Ishikawa (cell line): ENCODE measurements around the gene ITGA11.

Experiments used
- TAF1 ChIP-seq: IDR thresholded peaks from 2 replicates; pipeline ENCODE4 v1.6.1; 2012; ENCODE audit warnings: low read depth, mild to moderate bottlenecking
- TF ChIP-seq, protein P1 (sequence below): IDR thresholded peaks from 2 replicates; pipeline ENCODE4 v1.6.1; 2012; ENCODE audit warnings: low read depth, mild to moderate bottlenecking

GRCh38 chr15:68256675-68257450, 175.1 kb downstream of the ITGA11 start:
- no peak for TF ChIP-seq TAF1
- TF ChIP-seq, protein P1, sequence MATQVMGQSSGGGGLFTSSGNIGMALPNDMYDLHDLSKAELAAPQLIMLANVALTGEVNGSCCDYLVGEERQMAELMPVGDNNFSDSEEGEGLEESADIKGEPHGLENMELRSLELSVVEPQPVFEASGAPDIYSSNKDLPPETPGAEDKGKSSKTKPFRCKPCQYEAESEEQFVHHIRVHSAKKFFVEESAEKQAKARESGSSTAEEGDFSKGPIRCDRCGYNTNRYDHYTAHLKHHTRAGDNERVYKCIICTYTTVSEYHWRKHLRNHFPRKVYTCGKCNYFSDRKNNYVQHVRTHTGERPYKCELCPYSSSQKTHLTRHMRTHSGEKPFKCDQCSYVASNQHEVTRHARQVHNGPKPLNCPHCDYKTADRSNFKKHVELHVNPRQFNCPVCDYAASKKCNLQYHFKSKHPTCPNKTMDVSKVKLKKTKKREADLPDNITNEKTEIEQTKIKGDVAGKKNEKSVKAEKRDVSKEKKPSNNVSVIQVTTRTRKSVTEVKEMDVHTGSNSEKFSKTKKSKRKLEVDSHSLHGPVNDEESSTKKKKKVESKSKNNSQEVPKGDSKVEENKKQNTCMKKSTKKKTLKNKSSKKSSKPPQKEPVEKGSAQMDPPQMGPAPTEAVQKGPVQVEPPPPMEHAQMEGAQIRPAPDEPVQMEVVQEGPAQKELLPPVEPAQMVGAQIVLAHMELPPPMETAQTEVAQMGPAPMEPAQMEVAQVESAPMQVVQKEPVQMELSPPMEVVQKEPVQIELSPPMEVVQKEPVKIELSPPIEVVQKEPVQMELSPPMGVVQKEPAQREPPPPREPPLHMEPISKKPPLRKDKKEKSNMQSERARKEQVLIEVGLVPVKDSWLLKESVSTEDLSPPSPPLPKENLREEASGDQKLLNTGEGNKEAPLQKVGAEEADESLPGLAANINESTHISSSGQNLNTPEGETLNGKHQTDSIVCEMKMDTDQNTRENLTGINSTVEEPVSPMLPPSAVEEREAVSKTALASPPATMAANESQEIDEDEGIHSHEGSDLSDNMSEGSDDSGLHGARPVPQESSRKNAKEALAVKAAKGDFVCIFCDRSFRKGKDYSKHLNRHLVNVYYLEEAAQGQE, result no peak
